ENCODE results near the gene FHIT.
"Not testable (repeated sequence)": the region's sequence is repeated elsewhere in the genome, so short reads cannot be mapped to it uniquely, and the experiment has no call there.

The FHIT gene

GRCh38 chr3:60708191-60708975 lies 542.9 kb downstream of the FHIT start:
- DNase-seq (ENCODE audit: low read depth in 2 of 2) = no peak

GRCh38 chr3:60707452-60708020 lies 543.7 kb downstream of the FHIT start:
- DNase-seq (ENCODE audit: low read depth in 2 of 2) = no peak

GRCh38 chr3:60703956-60704736 lies 547.1 kb downstream of the FHIT start:
- DNase-seq (ENCODE audit: low read depth in 2 of 2) = no peak

- no peak for DNase-seq (ENCODE audit: low read depth in 2 of 2)
Measured at GRCh38 chr3:60703008-60703407, 548.2 kb downstream of the FHIT start.

- no peak for DNase-seq (ENCODE audit: low read depth in 2 of 2)
Measured at GRCh38 chr3:60698117-60698516, 553.1 kb downstream of the FHIT start.

- no peak for DNase-seq (ENCODE audit: low read depth in 2 of 2)
Measured at GRCh38 chr3:60697132-60697531, 554.1 kb downstream of the FHIT start.

GRCh38 chr3:60696428-60697125 lies 554.7 kb downstream of the FHIT start:
- no peak for DNase-seq (ENCODE audit: low read depth in 2 of 2)

GRCh38 chr3:60675424-60675823 lies 575.8 kb downstream of the FHIT start:
- no peak for DNase-seq (ENCODE audit: low read depth in 2 of 2)

- no peak for DNase-seq (ENCODE audit: low read depth in 2 of 2)
Measured at GRCh38 chr3:60674870-60675269, 576.4 kb downstream of the FHIT start.

- no peak for DNase-seq (ENCODE audit: low read depth in 2 of 2)
Measured at GRCh38 chr3:60673123-60673522, 578.1 kb downstream of the FHIT start.

GRCh38 chr3:60672337-60672736 lies 578.9 kb downstream of the FHIT start:
- not testable (repeated sequence) for DNase-seq (ENCODE audit: low read depth in 2 of 2)

- DNase-seq (ENCODE audit: low read depth in 2 of 2) = no peak
Measured at GRCh38 chr3:60669636-60670035, 581.6 kb downstream of the FHIT start.

GRCh38 chr3:60660026-60660425 lies 591.2 kb downstream of the FHIT start:
- no peak for DNase-seq (ENCODE audit: low read depth in 2 of 2)

GRCh38 chr3:60659098-60659497 lies 592.2 kb downstream of the FHIT start:
- no peak for DNase-seq (ENCODE audit: low read depth in 2 of 2)

GRCh38 chr3:60657972-60658371 lies 593.3 kb downstream of the FHIT start:
- no peak for DNase-seq (ENCODE audit: low read depth in 2 of 2)

- DNase-seq (ENCODE audit: low read depth in 2 of 2) = no peak
Measured at GRCh38 chr3:60652829-60653228, 598.4 kb downstream of the FHIT start.

- no peak for DNase-seq (ENCODE audit: low read depth in 2 of 2)
Measured at GRCh38 chr3:60651799-60652198, 599.5 kb downstream of the FHIT start.

GRCh38 chr3:60650171-60650570 lies 601.1 kb downstream of the FHIT start:
- no peak for DNase-seq (ENCODE audit: low read depth in 2 of 2)

- no peak for DNase-seq (ENCODE audit: low read depth in 2 of 2)
Measured at GRCh38 chr3:60645801-60646200, 605.5 kb downstream of the FHIT start.

GRCh38 chr3:60643831-60644230 lies 607.4 kb downstream of the FHIT start:
- no peak for DNase-seq (ENCODE audit: low read depth in 2 of 2)

- DNase-seq (ENCODE audit: low read depth in 2 of 2) = no peak
Measured at GRCh38 chr3:60641354-60641753, 609.9 kb downstream of the FHIT start.

- DNase-seq (ENCODE audit: low read depth in 2 of 2) = no peak
Measured at GRCh38 chr3:60636846-60637245, 614.4 kb downstream of the FHIT start.
